PC-9 (cell line): ENCODE results near the gene GALNT2.

Source experiments
- EZH2 ChIP-seq: fragments of 200-600 bp; sonication (generic); IDR thresholded peaks from 2 replicates; pipeline ENCODE4 v1.8.0; 2017; ENCODE audit warnings: antibody characterized with exemption, low read depth
- TF ChIP-seq, protein P1 (sequence below): fragments of 200-600 bp; sonication (generic); conservative IDR thresholded peaks from 2 replicates; pipeline ENCODE4 v1.6.1; 2017; ENCODE audit warnings: mixed run types, antibody characterized with exemption, mild to moderate bottlenecking, moderate library complexity

DNA sequence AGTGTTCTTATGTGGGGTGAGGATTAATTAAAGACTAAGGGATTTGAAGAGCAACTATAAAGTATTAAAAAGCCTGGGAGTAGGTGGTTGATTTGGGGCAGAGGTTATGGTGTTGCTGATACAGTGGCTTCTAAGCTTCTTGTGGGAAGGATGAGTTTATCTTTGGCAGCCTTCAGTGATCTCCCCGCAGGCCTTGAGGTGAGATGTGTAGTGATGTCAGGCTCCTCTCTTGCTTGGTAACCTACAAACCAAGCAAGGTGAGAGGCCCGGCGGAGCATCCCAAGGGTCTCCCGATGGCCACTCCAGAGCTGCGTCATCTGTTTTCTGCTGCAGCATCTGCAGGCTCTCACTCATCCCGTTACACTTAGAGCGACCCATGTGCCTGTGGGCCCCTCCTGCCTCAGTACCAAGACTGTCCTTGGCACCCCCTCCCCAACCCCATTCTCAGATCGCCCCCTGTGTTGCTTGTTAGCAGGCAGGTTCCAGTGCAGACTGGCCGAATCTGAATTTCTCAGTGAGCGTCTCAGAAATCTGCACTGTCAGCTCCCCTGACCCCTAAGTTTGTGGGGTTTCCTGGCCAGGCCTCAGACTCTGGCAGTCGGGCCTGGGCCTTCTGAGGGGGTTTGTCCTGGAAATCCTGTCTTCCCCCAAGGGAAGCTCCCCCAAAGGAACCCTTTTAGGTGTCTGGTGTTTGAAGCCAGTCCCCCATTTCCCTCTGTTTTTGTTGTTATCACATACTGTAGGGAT lies 77.9 kb downstream of the GALNT2 start:
- TF ChIP-seq, protein P1, sequence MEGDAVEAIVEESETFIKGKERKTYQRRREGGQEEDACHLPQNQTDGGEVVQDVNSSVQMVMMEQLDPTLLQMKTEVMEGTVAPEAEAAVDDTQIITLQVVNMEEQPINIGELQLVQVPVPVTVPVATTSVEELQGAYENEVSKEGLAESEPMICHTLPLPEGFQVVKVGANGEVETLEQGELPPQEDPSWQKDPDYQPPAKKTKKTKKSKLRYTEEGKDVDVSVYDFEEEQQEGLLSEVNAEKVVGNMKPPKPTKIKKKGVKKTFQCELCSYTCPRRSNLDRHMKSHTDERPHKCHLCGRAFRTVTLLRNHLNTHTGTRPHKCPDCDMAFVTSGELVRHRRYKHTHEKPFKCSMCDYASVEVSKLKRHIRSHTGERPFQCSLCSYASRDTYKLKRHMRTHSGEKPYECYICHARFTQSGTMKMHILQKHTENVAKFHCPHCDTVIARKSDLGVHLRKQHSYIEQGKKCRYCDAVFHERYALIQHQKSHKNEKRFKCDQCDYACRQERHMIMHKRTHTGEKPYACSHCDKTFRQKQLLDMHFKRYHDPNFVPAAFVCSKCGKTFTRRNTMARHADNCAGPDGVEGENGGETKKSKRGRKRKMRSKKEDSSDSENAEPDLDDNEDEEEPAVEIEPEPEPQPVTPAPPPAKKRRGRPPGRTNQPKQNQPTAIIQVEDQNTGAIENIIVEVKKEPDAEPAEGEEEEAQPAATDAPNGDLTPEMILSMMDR = no peak
- no peak for TF ChIP-seq EZH2
